Activated T-cell treated with anti-CD3 and anti-CD28 coated beads, Interleukin-2, amount 50 U/mL, for 1 hour (primary cell): ENCODE measurements around the gene ACCSL.

Experiments used
- DNase-seq: peaks from one replicate; pipeline ENCODE4 v3.0.0-alpha.2; 2020

Gene ACCSL

DNA sequence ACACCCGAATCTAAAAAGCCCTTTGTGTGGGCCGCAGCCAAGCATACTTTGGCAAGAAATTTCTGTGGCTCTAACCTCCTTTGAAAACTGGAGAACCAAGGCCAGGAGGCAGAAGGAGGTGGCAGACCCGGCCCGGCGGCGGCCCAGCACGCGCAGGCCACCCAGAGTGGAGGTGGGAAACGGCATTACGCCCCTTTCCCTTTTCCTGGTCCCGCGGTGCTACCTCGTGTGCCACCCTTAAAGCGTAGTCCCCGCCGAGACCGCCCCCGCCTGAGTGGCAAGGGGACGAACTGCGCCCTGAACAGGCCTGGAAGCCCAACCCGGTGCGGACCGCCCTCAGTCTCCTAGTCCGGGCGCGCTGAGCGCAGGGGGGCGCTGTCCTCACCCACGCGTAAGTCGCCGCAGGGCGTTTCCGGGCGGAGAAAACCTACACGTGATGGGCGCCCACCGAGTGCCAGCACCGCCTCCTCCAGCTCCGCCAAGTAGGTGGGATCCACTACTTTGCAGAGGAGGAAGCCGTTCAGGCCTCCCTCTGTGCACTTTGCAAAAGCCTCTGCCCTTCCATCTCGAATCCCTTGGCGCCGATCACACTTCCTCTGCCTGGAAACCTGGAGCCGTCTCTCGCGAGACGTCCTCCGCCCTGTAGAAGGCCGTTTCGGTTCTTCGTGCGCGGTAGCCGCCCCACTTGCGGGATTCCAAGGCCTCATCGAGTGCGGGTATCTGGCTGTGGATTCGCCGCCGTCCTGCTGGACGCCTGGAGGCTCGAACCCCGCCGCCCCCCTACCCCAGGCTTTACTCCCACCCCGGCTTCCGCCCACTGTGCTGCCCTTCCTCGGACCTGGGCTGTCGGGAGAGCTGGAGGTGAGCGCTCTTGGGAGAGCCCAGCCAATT is 18.3 kb downstream of the ACCSL start, which contains the start of gene ACCS:
ACCS (plus strand) TSS at position 430 of the 891 bp plus-strand sequence. CDS start 1,358 bp downstream, outside the sequence.
- peak; percentile 88 for DNase-seq

DNA sequence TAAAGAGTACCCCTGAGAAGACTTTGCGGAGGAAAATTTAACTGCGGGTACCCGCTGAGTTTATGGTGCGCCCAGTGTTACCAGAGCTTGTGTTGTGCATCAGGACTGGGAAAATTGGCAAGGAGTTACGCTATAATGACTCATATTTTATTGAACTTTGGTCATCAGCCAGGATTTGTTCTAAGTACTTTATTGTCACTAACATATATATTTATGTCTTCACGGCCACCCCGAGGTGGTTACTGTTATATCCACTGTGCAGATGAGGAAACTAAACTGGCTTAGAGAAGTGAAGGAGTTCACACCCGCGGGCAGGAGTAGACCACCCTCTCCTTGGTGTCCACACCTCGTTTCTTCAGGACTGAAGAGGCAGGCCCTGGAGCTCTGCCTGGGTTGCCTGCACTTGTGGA is 19.0 kb downstream of the ACCSL start:
- no peak for DNase-seq

DNA sequence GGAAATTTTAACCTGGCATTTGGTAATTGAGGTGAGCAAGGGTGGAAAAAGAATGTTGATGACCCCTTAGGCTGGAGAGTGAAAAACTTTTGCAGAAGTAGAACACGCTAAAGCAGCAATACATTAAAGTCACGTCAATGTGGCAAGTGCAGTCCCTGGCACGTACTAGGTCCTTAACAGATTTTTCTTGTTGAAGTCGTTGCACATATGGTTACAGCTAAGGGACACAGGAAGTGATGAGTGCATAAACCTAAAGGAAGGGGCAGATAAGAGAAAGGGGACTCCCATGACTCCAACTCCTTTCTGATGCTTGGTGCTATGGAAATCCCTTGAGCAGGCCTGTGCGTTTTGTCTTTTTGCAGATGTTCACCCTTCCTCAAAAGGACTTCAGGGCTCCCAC is 19.5 kb downstream of the ACCSL start:
- no peak for DNase-seq

DNA sequence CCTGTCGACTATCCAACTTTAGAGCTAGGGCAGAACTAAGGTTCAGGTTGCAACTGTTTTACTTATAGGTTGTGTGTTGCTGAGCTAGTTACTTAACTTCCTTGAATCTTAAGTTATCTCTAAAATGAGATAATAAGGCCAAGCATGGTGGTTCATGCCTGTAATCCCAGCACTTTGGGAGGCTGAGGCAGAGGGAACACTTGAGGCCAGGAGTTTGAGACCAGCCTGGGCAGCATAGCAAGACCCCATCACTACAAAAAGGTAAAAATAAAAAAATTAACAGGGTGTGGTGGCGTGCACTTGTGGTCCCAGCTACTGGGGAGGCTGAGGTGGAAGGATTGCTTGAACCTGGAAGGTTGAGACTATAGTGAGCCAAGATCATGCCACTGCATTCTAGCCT is 20.4 kb downstream of the ACCSL start:
- no peak for DNase-seq

DNA sequence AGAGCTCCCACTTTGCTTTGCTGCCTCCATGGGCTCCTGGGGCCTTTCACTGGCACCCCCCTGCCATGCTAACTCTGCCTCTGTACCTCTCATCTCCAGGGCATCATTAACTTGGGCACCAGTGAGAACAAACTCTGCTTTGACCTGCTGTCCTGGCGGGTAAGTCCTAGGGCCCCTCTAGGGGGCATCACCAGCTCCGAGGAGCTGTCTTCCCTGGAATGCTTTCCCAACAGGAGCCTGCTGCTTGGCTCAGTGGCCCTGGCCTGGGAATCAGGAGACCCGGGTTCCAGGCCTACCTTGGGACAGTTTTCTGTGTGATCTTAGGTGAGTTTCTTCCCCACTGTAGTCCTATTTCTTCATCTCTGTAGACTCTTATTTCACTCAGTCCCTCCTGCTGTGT is 23.4 kb downstream of the ACCSL start:
- no peak for DNase-seq

DNA sequence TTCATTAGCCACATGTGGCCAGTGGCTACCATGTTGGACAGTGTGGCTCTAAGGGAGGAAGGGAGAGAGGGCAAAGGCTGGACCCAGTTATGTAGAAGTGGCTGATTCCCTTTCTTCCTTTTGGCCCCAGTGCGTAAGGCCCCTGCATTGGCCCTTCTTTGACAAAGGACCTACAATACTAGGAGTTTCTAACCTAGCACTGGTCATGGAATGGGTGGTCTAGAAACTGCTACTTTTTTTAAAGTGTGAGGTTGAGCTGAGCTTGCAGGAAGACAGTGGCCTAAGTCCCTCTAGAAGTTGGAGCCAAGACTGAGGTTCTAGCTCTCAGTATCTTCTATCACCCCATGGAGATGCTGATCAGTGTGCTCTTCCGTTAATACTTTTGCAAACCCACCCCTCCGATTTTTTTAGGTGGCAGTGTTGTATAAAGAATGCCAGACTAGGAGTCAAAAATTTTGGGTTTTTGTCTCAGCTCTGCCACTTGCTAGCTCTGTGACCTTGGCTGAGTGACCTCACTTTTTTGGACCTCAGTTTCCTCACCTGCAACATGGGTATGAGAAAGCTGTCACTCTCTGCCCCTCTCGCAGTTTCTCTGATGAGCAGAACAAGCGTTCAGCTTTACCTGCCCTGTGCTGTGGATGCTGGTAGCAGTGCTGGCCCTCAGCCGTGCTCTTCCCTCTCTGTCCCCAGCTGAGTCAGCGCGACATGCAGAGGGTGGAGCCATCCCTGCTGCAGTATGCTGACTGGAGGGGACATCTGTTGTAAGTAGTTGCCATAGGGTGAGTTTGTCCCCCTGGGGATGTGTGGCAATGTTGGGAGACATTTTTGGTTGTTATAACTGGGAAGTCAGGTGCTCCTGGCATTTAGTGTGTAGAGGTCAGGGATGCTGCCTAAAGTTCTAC is 25.2 kb downstream of the ACCSL start:
- no peak for DNase-seq

DNA sequence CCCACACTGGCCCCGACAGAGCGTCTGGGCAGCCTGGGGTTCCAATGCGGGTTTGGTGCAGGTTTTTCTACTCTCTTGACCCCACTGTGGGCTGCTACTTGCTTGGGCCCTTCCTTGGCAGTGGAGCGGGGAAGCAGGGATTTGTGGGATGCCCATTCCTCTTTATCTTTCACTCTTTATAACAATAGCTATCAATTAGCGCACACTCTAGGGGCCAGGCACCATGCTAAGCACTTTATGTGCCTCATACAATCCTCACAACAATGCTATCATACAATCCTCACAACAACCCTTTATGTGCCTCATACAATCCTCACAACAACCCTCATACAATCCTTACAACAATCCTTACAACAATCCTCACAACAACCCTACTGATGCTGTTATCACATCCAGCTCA is 31.0 kb downstream of the ACCSL start:
- DNase-seq: no peak

DNA sequence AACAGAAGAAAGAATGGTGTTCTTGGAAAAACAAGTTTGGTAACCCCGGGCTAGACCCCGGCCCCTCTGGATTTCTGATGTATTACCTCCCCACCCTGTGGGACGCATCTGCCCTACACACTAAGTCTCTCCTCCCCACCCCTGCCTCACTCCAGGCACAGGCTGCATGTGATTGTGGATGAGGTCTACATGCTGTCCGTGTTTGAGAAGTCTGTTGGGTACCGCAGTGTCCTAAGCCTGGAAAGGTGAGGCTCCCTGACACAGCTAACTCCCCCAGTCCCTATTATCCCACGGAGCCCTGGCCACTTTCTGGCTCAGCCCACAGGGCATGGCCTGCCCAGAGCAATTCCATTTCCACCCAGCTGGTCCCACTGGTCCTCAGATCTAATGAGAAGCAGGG is 31.6 kb downstream of the ACCSL start:
- DNase-seq: no peak

DNA sequence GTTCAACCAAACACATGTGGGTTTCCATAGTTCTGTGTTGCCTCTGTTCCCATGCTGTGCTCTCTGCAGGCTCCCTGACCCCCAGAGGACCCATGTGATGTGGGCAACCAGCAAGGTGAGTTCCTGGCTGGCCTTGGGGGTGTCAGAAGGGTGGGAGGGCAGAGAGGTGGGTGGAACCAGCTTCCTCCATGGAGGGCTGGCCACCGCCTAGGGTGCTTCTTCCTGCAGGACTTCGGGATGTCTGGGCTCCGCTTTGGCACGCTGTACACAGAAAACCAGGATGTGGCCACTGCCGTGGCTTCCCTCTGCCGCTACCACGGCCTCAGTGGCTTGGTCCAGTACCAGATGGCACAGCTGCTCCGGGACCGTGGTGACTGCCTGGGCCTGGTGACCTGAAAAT is 33.2 kb downstream of the ACCSL start:
- DNase-seq: no peak

DNA sequence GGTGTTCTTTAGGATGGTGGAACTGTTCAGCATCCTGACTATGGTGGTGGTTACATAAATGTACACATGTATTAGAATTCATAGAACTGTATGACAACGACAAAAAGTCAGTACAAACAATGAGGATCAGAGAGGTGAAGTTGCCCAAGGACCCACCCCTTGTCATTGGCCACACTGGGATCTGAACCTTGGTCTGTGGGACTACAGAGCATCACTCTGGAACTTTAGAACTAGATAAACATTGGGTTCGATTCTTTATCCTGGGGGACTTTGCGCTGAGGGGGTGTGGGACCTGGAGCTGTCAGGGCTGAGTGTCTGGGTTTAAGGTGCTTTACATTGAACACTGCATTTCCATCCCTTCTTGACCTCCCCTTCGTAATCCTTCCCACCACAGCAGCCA is 34.9 kb downstream of the ACCSL start:
- no peak for DNase-seq

DNA sequence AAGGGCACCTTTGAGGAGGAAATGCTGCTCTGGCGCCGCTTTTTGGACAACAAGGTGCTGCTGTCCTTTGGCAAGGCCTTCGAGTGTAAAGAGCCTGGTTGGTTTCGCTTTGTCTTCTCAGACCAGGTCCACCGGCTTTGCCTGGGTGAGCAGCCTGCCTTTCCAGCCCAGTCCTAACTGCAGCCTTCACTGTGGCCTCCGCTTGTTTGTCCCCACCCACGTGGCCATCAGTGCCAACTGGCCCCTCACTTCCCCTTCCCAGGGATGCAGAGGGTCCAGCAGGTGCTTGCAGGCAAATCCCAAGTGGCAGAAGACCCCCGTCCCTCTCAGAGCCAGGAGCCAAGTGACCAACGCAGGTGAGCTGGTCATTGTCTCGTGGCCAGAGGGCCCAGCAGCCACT is 35.7 kb downstream of the ACCSL start:
- DNase-seq: no peak

DNA sequence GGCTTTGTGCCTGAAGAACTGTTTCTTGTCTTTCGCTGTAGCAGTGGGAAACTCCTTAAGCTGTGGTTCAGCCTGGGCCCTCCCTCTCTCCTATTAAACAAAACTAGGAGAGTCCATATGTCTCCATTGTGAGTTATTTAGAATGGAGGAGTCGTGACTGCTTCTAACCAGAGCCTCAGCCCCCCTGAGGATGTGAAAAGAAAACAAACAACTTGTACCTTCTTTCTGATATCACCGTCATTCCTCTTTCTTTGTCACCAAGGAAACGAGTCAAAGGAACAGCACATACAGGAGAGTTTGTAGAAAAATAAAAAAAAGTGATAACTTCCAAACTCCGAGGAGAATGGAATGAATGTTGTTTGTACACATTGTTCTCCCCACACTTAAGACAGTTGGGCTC is 36.1 kb downstream of the ACCSL start:
- DNase-seq: no peak

DNA sequence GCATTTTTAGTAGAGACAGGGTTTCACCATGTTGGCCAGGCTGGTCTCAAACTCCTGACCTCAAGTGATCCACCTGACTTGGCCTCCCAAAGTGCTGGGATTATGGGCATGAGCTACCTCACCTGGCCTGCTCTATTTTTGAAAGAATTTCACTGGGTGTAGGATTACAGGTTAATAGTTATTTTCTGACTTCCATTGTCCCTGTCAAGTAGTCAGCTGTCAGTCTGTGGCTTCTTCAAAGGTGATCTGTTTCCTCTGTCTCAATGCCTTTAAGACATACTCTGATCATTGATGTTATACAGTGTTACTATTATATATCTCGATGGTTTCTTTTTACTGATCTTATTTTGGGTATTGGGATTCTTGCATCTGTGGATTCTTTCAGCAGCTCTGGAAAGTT is 37.5 kb downstream of the ACCSL start:
- no peak for DNase-seq

DNA sequence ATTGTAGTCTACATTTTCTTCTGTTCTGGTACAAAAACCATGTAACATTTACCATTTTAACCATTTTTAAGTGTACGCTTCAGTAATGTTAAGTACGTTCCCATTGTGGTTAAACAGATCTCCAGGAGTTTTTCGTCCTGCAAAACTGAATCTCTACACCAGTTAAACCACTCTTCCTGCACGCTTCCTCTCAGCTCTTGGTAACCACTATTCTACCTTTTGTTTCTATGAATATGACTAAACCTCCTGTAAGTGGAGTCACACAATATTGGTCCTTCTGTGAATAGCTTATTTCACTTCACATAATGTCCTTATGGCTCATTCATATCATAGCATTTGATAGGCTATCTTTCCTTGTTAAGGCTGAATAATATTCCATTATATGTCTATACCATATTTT is 40.6 kb downstream of the ACCSL start:
- no peak for DNase-seq

DNA sequence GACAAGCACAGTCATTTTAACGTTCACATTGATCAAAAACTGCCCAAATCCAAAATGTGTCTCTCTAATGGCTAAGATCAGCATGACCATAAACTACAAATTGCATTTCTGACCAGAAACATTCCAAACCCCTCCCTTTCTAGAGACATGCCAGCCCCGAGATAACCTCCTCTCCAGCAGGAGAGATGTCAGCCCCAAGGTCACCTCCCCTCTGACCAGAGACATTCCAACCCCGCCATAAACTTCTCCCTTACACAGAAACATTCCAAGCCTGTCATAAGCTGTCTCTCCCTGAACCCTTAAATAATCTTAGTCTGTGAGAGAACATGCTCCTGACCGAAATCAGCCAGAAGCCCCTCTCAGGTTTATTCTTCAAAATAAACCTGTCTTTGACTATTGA is 41.1 kb downstream of the ACCSL start:
- DNase-seq: no peak

DNA sequence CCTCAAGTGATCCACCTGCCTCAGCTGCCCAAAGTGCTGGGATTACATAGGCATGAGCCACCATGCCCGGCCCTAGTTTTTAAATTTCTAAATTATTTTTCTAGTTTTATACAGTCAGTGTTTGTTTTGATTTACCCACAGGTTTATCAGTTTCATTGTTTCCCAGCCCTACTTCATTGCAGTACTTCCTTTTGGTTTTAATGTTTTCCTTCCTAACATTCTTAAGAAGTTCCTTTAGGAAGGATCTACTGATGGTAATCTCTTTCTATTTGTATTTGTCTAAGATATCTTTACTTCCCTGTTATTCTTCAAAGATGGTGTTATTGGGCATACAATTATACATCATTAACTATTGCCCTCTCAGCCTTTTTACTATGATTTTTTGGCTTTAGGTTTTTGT is 42.8 kb downstream of the ACCSL start:
- DNase-seq: no peak

DNA sequence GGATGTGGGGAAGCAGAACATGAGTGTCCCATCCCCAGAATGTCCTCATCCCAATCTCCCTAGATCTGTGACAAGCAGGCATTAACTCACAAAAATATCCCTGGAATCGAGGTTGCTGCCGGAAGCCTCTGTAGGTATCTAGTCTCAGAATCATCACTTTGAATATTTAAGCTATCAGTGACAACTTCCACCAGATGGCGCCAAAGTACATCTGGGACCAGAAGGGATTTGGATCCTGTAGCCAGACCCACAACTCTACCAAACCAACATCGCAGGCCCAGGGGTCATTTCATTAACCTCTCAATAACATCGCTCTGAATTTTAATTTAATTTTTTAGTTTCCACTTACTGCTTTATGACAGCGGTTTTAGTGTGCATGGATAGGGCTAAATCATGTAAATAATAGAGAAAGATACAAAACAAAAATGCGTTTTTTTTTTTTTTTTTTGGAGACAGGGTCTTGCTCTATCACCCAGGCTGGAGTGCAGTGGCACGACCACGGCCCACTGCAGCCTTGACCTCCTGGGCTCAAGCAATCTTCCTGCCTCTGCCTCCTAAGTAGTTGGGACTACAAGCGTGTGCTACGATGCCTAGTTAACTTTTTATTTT is 46.6 kb downstream of the ACCSL start:
- peak; percentile 52 for DNase-seq

DNA sequence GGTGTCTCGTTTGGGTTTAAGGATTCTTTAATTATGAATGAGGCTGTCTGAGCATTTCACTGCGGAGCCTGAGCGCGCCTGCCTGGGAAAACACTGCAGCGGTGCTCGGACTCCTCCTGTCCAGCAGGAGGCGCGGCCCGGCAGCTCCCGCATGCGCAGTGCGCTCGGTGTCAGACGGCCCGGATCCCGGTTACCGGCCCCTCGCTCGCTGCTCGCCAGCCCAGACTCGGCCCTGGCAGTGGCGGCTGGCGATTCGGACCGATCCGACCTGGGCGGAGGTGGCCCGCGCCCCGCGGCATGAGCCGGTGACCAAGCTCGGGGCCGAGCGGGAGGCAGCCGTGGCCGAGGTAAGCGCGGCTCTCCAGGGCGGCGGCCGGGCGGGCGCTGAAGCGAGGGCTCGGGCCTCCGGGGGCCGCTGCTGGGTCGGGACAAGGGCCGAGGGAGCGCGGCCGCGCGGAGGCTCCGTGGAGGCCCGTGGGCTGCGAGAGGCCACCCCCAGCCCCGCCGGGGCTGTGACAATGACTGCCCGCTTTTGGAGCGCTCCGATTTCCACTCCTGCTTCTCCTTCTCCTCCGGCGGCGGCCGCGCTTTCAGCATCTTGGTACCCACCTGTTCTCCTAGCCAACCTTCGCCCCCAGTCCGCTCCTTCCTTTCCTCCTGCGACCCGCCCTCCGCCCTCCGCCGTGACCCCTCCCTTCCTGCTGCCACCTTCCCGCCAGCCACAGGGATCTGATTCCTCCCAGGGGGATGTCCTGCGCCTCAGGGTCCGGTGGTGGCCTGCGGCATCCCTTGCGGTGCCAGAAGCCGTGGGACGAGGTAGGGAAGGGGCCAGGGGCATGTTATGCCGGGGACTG is 48.0 kb downstream of the ACCSL start, which contains the start of gene EXT2:
EXT2 (plus strand) TSS at position 173 of the 854 bp plus-strand sequence. CDS start 12,035 bp downstream, outside the sequence.
- peak; percentile 87 for DNase-seq

DNA sequence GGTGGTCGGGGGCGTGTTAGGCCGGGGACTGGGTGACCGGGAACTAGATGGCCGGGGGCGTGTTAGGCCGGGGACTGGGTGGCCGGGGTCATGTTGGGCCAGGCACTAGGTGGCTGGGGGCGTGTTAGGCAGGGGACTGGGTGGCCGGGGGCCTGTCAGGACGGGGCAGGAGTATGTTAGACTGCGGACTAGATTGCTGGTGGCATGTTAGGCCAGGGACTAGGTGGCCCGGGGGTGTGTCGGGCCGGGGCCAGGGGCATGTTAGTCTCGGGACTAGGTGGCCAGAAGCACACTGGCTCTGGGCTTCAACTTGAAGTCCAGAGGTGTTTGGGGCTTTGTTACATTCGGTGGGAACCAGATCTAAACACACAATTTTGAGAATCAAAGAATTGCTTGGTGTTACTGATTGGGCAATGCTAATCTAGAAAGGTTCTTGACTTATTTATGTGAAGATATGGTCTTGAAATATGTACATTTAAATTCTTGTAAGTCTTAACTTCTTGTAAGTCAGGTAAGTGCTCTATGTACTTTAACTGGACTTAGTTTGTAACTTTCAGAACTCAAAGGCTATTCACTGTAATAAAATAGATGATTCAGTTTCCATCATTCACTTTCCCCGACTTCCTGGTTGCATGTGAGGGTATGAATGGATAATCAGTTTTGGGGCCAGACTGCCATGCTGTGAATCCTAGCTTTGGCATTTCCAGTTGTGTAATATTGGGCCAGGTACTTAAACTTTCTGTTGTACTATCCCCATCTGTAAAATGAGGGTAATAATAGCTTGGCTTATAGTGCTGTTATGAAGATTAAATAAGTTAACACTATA is 48.8 kb downstream of the ACCSL start:
- DNase-seq: no peak

DNA sequence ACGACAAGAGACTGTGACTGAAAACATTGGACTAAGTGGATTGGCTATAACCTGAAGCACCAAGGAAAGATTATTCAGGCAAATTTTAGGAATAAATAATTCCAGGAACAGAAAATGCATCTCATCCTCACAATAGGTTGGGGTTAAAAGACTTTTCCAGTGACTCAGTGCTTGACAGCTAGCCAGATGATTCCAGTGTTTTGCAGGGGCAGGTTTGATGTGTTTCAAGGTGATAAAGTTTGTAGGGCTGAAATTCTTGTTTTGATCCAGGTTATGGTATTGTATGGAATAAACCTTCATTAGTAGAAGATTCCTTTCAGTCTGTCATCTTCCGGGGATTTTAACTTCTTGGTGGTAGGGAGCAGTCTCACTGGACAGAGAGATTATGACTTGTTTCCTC is 50.0 kb downstream of the ACCSL start:
- no peak for DNase-seq

DNA sequence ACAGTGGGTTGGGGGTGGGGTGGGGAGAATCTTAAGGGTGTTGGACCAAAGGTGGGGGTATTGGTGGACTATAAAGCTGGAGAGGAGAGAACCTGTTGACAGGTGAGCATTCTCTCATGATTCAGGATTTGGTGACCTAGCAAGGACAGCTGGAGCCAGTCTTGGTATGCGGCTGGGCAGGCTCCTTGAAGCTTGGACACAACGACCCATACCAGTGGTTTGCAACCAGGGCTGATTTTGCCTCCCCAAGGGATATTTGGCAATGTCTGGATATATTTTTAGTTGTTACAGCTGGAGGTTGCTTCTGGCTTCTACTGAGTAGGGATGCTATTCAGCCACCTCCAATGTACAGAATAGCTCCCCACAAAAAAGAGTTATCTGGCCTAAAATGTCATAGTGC is 53.3 kb downstream of the ACCSL start:
- no peak for DNase-seq
